ENCODE measurements around the gene AVPR1A.

The AVPR1A gene

GRCh38 chr12:63093711-63094110 is 57.3 kb downstream of the AVPR1A start:
- no peak for DNase-seq

GRCh38 chr12:63093084-63093483 is 57.9 kb downstream of the AVPR1A start:
- no peak for DNase-seq

All from hematopoietic multipotent progenitor cell treated with erythropoietin and hydrocortisone succinate and interleukin-3 and kit ligand, for 4 days (in vitro differentiated cells).